NCI-H187 (cell line): ENCODE results near the gene DNAH6.
"Not testable (repeated sequence)": the region's sequence is repeated elsewhere in the genome, so short reads cannot be mapped to it uniquely, and the experiment has no call there.

Experiments
- DNase-seq, 2 experiments: peaks; one replicate each; lab custom pipeline; 2025; lab: John Stamatoyannopoulos, UW

DNAH6 gene

GRCh38 chr2:84516234-84516986 lies at the start of gene DNAH6:
Gene DNAH6 (plus strand): TSS chr2:84516498. CDS start chr2:84517827, 1,329 bp downstream.
- DNase-seq = peak; percentile 3 to 20

GRCh38 chr2:84467389-84467788 lies 48.9 kb upstream of the DNAH6 start:
- DNase-seq = no peak

GRCh38 chr2:84472423-84472822 lies 43.9 kb upstream of the DNAH6 start:
- not testable (repeated sequence) for DNase-seq

- no peak for DNase-seq
Measured at GRCh38 chr2:84472856-84473565, 43.3 kb upstream of the DNAH6 start.

GRCh38 chr2:84474176-84474575 lies 42.1 kb upstream of the DNAH6 start:
- DNase-seq = no peak

- no peak for DNase-seq
Measured at GRCh38 chr2:84477886-84478285, 38.4 kb upstream of the DNAH6 start.

- DNase-seq = no peak
Measured at GRCh38 chr2:84478867-84479266, 37.4 kb upstream of the DNAH6 start.

- DNase-seq = no peak
Measured at GRCh38 chr2:84481702-84482101, 34.6 kb upstream of the DNAH6 start.

- no peak for DNase-seq
Measured at GRCh38 chr2:84482603-84483002, 33.7 kb upstream of the DNAH6 start.

- no peak for DNase-seq
Measured at GRCh38 chr2:84483320-84483719, 33.0 kb upstream of the DNAH6 start.

- DNase-seq = no peak
Measured at GRCh38 chr2:84486441-84487115, 29.7 kb upstream of the DNAH6 start.

GRCh38 chr2:84487298-84487996 lies 28.9 kb upstream of the DNAH6 start:
- DNase-seq = no peak

GRCh38 chr2:84491256-84491655 lies 25.0 kb upstream of the DNAH6 start:
- no peak for DNase-seq

GRCh38 chr2:84491741-84492140 lies 24.6 kb upstream of the DNAH6 start:
- DNase-seq = no peak

- DNase-seq = no peak
Measured at GRCh38 chr2:84492571-84492970, 23.7 kb upstream of the DNAH6 start.

GRCh38 chr2:84493514-84493913 lies 22.8 kb upstream of the DNAH6 start:
- no peak for DNase-seq

- no peak for DNase-seq
Measured at GRCh38 chr2:84494070-84494469, 22.2 kb upstream of the DNAH6 start.

GRCh38 chr2:84495539-84496146 lies 20.7 kb upstream of the DNAH6 start:
- no peak for DNase-seq

- no peak for DNase-seq
Measured at GRCh38 chr2:84496386-84496785, 19.9 kb upstream of the DNAH6 start.

- DNase-seq = no peak
Measured at GRCh38 chr2:84497285-84497684, 19.0 kb upstream of the DNAH6 start.

- DNase-seq = no peak
Measured at GRCh38 chr2:84498150-84498799, 18.0 kb upstream of the DNAH6 start.
